Cortex of kidney (tissue), 1 donor: Measurements from ENCODE around the gene UBA5.
"Not testable (repeated sequence)": the region's sequence is repeated elsewhere in the genome, so short reads cannot be mapped to it uniquely, and the experiment has no call there.

Source experiments
- DNase-seq: peaks from one replicate; lab custom pipeline; 2025; lab: John Stamatoyannopoulos, UW

UBA5 gene

DNA sequence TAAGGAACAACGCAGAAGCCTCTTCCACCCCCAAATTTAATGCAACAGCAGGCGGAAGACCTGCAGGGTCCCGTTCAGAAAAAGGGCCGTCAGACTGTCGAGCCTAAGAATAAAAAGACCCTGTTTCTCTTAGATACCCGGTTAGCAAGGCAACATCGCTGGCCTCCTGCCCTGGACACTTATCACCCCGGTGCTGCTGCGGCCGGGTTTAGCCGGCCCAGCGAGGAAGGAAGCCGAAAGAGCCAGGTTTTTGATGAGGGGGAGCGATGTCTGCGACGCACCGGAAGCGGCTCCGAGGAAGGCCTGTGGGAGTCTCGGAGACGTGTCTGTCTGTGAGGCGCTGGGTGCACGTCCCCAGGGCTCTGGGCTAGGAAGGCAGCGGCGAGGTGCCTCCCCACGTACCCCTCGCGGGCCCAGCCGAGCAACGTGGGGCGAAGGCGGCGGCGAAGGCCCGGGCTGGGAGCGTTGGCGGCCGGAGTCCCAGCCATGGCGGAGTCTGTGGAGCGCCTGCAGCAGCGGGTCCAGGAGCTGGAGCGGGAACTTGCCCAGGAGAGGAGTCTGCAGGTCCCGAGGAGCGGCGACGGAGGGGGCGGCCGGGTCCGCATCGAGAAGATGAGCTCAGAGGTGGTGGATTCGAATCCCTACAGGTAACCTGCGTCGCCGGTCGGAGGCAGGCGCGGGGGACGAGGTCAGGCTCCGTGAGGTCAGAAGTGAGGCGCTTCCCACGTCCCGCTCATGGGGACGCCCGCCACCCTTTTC lies at the start of gene UBA5:
UBA5 (plus strand) TSS at position 278 of the 759 bp plus-strand sequence; CDS start at position 487, 209 bp downstream.
- no peak for DNase-seq

- not testable (repeated sequence) for DNase-seq
Observed at GRCh38 chr3:132615301-132615700, 44.8 kb upstream of the UBA5 start.

DNA sequence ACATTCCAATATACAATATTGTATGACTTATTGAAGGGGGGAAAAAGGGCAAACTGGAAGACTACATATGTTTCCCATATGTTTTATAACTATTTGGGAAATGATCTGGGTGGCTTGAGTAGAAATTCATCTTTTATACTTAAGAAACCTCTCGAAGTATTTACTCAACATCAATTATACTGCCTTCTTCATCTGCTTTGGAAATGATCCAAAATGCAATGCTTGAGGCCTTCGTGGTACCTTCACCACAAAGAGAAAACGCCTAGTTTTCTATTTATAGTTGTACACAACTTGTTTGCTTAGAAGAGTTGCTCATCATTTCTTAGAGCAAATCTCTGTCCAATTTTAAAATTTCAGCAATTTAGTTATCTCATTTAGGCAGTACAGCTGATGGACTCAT lies 44.2 kb upstream of the UBA5 start:
- DNase-seq, result no peak

DNA sequence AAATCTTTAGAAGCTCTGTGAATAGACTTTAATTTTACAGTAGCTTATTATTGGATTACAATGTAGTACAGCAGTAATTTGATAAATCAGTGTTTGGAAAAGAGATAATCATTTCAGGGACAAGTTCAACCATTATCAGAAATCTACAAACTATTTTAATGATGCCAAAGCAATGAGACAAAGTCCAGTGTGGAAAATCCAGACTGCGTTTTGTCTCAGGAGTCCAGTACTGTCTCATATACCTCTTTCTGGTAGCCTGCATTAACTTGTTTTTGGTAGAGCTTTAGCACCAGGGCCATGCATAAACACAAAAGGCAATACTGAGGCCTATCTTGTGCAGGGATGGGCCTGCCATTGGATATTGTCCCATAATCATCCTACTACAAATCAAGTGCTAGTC lies 43.3 kb upstream of the UBA5 start:
- no peak for DNase-seq

GRCh38 chr3:132622148-132622547 lies 38.0 kb upstream of the UBA5 start:
- no peak for DNase-seq

DNA sequence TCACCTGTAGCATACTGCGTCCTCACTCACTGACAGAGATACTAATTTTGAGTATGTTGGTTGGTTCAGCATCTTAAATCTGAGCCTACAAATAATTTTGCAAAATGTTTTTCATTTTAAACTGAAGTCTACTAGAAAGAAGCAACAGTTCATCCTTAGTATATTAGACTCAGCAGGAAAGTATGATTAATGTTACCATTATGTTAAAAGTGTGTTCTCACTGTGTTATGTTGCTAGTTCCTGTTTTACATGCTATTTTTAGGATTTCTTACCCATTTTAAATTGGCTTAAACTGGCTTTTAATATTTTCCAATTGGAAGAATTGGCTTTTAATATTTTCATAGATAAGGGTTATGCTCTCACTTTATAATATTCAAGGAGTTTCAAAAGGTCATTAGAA lies 37.4 kb upstream of the UBA5 start:
- no peak for DNase-seq

DNA sequence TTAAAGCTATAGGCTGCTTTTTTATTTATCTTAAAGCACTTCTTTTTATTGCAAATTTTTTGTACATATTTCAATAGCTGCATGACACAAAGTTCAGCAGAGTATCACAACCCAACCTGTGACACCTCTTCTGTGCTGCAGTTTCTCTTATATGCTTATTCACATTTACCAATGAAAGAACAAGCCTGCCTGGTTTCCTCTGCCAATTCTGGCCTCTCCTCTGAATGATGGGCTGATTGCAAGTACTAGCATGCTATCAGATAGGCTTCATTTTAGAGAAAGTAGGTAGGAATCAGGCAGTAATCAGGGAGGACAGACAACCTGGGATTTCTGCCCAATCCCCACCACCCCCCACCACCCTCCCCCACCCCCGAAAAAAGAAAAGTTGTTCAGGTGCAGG lies 36.5 kb upstream of the UBA5 start:
- DNase-seq, result no peak

DNA sequence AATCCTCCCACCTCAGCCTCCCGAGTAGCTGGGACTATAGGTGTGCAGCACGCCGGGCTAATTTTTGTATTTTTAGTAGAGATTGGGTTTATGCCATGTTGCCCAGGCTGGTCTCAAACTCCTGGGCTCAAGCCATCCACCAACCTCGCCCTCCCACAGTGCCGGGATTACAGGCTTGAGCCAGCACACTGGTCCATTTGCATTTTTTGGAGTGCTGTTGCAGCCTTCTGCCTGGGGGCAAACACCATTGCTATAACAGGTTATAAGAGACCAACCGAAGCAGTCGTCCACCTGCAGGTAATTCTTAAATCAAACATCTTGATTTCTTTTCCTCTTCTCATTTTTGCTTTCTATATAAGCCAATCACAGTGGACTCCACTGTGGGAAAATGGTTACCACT lies 35.3 kb upstream of the UBA5 start:
- no peak for DNase-seq

DNA sequence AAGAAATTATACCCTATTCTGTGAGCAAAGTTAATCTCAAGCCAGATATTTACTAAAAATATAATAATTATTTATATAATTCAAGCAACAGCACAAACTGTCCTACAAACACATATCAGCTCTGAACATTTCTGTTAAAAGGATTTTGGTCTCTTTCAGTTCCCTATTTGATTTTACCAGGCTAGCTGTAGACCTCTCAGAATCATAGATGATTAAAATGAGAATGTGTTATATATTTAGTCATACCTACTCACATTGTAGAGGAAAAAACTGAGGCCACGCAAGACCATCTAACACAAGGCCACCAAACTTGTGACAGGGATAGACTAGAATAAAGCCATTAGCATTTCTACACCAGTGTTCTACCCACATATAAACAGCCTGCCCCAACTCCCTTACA lies 34.5 kb upstream of the UBA5 start:
- DNase-seq, result no peak

GRCh38 chr3:132626955-132627354 lies 33.2 kb upstream of the UBA5 start:
- DNase-seq, result no peak

DNA sequence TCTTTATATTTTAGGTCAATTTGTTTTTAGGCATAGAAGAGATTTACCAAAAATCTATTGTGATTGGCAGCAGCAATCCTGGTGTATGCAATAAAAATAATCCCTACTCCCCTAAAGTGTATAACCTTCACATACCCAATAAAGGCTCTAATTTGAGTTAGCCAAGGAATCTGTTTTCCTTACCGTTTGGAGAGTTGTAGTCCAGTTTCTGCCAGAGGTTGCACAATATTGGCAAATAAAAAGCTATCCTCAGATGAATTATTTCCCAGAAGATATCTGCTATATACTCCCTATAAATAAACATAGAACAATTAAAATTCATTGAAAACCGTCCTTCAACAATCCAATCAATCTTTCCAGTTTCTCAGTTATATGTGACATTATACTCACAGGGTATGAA lies 32.0 kb upstream of the UBA5 start:
- no peak for DNase-seq

DNA sequence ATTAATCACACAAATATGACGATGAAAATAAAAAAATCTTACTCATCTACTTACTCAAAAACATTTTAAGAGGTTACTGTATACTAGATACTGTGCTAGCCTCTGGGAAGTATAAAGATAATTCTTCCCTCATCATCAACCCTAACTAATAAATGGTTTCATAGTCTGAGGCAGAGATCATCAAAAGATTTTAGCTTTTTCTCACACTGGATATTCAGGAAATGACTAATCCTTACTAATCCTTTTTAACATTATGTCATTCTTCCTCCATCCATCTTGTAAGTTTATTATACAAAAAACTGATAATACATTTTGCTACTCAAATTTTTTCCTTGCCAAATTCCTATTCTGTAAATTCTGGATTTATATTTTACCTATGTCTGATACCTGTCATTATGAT lies 30.2 kb upstream of the UBA5 start:
- DNase-seq, result no peak

- DNase-seq, result no peak
Observed at GRCh38 chr3:132630612-132631011, 29.5 kb upstream of the UBA5 start.

DNA sequence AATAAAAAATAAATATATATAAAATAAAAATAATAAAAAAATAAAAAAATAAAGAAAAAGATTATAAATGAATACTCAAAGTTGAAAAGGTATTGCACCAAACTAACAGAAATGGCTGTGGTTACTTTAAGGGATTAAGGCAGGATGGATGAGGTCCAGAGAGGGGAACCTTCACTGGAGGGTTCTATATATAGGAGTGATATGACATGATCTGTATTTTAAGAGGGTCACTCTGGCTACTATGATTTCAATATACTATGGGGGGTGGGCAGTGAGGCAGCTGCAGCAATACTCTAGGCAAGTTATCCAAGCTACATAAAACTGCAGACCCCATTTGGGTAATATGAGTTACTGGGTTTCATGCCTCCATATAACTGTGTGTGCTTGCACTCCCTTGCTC lies 25.1 kb upstream of the UBA5 start:
- no peak for DNase-seq

- DNase-seq, result no peak
Observed at GRCh38 chr3:132637590-132637989, 22.5 kb upstream of the UBA5 start.

- no peak for DNase-seq
Observed at GRCh38 chr3:132638706-132639105, 21.4 kb upstream of the UBA5 start.

DNA sequence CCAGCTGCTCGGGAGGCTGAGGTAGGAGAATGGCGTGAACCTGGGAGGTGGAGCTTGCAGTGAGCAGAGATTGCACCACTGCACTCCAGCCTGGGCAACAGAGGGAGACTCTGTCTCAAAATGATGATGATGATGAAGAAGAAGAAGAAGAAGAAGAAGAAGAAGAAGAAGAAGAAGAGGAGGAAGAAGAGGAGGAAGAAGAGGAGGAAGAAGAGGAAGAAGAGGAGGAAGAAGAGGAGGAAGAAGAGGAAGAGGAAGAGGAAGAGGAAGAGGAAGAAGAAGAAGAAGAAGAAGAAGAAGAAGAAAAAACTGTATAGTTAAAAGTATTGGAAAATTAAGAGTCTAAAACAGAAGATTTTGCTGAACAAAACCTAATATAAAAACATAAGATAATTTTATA lies 18.7 kb upstream of the UBA5 start:
- DNase-seq, result not testable (repeated sequence)

- DNase-seq, result no peak
Observed at GRCh38 chr3:132641837-132642538, 18.1 kb upstream of the UBA5 start.

GRCh38 chr3:132642539-132642847 lies 17.6 kb upstream of the UBA5 start:
- no peak for DNase-seq

DNA sequence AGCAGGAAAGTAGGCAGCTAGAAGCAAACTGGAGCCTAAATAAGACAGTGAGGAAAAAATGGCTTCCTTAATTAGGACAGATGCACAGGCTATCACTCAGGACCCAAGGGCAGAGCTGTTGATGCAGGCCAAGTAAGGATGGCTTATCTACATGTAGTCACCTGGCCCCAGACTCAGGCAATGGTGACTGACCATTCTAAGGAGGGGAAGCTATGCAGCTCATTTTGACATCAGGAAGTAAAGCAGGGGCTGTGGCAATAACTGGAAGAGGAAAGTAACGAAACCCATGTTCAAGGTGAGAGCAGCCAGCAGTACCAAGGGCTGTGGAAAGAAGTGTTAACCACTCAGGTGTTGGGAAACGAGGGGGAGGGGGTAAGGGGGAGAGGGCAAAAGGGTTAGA lies 16.8 kb upstream of the UBA5 start:
- no peak for DNase-seq

- no peak for DNase-seq
Observed at GRCh38 chr3:132645058-132645457, 15.1 kb upstream of the UBA5 start.

DNA sequence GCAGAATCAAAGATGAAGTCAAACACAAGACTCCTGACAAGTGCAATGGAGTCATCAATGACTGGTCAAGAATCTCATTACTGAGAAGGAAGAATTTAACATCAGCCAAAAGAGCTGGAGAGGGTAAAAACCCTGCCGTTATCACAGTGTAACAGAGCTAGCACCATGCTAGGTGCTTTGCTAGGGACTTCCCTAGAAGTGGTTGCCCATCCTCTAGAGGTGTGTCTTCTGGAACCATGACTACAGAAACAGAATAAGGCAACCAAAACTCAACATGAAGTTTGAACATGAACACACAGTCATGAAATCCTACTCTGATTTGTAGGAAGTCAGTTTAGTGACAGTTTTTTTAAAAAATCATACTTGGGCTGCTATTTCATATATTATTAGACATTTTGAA lies 10.0 kb upstream of the UBA5 start:
- no peak for DNase-seq

- no peak for DNase-seq
Observed at GRCh38 chr3:132652640-132653270, 7.4 kb upstream of the UBA5 start.
